ENCODE results near the gene C1QTNF9. TPM values are rescaled to one million over a fixed set of nuclear protein-coding genes. Genes with fewer than 3 reads are reported as not detected.
"Not testable (repeated sequence)": the region's sequence is repeated elsewhere in the genome, so short reads cannot be mapped to it uniquely, and the experiment has no call there.

Gene C1QTNF9, protein sequence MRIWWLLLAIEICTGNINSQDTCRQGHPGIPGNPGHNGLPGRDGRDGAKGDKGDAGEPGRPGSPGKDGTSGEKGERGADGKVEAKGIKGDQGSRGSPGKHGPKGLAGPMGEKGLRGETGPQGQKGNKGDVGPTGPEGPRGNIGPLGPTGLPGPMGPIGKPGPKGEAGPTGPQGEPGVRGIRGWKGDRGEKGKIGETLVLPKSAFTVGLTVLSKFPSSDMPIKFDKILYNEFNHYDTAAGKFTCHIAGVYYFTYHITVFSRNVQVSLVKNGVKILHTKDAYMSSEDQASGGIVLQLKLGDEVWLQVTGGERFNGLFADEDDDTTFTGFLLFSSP
- total RNA-seq: 1 to 10 TPM in 2 of 4 donors, under 1 TPM in 1, not detected in 1; 0.34 to 2.0 (median 1.9) TPM

DNA sequence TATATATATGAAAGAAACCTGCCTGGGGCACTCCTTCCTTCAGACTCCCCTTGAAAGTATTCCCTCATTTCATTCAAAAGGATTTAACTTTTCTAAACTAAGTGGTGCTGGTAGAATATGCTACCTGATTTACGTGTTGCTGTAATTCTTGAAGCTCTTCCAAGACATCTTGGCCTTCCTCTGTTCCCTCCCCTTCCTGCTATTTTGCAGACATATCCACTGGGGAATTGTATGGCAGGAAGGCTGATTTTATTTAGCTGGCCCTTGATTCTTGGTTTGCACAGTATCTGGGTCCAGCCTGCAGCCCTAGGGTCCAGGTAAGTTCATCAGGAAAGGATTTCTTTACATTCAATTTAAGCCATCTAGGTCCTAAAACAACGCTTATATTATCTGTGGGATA is at the start of gene C1QTNF9:
Gene C1QTNF9, plus strand, starts transcription at position 281 of the 400 bp plus-strand sequence. CDS start 6,424 bp downstream, outside the sequence.
- TF ChIP-seq, protein P1, sequence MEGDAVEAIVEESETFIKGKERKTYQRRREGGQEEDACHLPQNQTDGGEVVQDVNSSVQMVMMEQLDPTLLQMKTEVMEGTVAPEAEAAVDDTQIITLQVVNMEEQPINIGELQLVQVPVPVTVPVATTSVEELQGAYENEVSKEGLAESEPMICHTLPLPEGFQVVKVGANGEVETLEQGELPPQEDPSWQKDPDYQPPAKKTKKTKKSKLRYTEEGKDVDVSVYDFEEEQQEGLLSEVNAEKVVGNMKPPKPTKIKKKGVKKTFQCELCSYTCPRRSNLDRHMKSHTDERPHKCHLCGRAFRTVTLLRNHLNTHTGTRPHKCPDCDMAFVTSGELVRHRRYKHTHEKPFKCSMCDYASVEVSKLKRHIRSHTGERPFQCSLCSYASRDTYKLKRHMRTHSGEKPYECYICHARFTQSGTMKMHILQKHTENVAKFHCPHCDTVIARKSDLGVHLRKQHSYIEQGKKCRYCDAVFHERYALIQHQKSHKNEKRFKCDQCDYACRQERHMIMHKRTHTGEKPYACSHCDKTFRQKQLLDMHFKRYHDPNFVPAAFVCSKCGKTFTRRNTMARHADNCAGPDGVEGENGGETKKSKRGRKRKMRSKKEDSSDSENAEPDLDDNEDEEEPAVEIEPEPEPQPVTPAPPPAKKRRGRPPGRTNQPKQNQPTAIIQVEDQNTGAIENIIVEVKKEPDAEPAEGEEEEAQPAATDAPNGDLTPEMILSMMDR (IDR thresholded peaks at IDR 0.05; ENCODE audit: low read depth): not testable (repeated sequence)

DNA sequence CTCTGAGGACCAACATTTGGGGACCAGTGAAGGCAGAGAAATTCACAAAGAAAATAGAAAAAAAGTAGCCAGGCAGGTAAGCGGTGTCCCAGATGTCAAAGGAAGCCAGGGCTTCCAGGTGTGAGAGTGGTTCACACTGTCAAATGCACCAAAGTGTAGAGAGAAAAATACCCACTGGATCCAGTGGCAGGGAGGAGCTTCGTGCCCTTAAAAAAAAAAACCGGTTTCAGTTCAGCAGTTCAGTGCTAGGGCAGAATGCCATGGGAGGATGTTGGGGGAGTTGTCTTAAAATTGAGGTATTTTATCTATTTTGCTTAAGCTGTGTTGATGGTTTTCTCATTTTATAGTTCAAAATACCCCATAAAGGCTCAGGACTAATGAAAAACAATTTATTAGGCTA is 47.8 kb upstream of the C1QTNF9 start:
- TF ChIP-seq, protein P1 (IDR thresholded peaks at IDR 0.05; ENCODE audit: low read depth): no peak

DNA sequence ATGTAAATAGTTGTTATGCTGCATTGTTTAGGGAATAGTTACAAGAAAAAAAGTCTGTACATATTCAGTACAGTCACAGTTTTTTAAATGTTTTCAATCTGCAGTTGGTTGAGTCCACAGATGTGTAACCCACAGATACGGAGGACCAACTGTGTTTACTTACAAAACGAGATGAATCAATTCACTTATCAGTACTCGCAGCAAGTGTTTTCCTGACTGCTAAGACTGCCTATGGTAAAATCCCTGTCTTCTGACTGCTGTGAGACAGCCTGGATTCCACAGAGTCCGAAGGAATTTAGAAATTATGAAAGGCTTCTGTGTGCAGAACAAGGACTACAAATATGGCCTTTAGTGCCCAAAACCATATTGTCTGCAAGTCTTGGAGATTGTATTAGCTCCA is 45.7 kb upstream of the C1QTNF9 start:
- TF ChIP-seq, protein P1 (IDR thresholded peaks at IDR 0.05; ENCODE audit: low read depth): no peak

DNA sequence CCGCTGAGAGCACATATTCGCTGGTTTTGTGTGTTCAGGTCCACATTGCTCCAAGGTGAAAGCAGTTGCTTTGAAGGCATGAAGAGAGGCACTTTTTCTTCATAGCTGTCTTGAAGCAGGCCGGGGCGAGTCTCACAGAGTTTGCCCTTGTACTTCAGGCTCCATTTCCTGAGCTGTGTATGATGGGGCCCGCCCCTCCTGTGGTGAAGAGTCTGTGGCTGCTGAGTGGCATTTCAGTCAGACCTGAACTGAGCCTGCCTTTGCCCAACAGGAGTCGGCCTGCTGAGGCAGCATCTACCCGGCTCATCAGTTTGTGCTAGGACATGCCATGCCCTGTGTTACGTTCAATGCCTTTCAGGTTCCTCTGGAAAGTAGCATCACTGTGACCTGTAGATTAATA is 44.4 kb upstream of the C1QTNF9 start:
- TF ChIP-seq, protein P1 (IDR thresholded peaks at IDR 0.05; ENCODE audit: low read depth): no peak

DNA sequence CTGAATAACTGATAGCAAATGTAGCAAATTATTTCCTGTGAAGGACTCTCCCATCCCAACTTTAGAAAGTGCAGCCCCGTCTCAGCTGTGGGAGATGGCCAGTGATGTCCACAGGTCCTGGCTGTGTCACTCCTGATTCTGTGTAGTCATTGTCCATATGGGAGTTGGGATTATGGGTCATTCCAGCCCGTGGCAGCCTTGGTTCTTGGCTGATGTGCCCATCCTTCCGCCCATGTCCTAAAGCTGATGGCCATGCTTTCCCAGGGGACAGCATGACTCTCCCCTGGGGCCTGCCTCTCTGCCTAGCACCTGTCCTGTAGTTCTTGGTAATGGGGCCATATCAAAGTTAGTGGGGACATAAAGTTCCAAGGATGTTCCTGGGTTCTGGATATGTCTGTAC is 43.9 kb upstream of the C1QTNF9 start:
- TF ChIP-seq, protein P1 (IDR thresholded peaks at IDR 0.05; ENCODE audit: low read depth): no peak

DNA sequence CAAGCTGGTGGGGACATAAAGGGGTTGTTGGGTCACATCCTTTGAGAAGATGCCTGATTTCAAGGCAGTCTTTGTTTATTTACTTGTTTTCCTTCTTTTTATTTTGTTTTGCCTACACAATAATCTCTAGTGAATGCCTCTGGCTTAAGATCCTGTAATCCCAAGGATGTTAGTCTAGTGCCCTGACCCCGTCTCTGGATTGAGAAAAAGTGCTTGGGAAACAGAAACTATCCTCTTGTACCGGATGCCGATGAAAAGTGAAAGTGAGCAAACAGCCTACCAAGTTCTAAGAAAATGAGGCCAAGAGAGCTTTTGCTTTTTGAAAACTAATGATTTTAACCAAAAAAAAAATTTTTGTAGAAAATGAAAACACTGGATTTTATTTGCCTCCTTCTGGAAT is 42.1 kb upstream of the C1QTNF9 start:
- TF ChIP-seq, protein P1 (IDR thresholded peaks at IDR 0.05; ENCODE audit: low read depth): no peak

DNA sequence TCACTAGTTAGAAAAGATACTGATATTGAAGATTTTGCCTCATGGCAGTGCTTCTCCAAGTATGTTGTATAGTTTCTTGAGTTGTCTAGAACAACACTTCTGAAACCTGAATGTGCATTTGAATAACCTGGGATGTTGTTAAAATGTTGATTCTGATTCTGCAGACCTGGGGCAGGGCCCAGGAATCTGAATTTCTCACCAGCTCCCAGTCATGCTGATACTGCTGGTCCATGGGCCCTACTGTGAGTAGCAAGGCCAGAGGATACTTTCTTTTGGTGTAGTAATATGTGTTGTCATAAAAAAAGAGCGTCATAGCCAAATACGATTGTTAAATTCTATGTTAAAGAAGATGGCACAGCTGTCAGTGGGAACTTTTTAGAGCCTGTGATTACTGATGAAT is 41.6 kb upstream of the C1QTNF9 start:
- TF ChIP-seq, protein P1 (IDR thresholded peaks at IDR 0.05; ENCODE audit: low read depth): no peak
